HL-60 (cell line): ENCODE data around the gene ATP1A1.

Experiments
- GABPA ChIP-seq: IDR thresholded peaks from 2 replicates; pipeline ENCODE4 v1.6.1; 2012; ENCODE audit warnings: low read depth
- TF ChIP-seq, protein P1 (sequence below): IDR thresholded peaks from one replicate; pipeline ENCODE4 v1.5.1; 2011; ENCODE audit warnings: low read length, control low read depth, inconsistent platforms; ENCODE audit not compliant: insufficient read depth
- TF ChIP-seq, protein P2 (sequence below): IDR thresholded peaks from 2 replicates; pipeline ENCODE4 v1.6.1; 2012; ENCODE audit warnings: low read depth; ENCODE audit not compliant: insufficient replicate concordance

DNA sequence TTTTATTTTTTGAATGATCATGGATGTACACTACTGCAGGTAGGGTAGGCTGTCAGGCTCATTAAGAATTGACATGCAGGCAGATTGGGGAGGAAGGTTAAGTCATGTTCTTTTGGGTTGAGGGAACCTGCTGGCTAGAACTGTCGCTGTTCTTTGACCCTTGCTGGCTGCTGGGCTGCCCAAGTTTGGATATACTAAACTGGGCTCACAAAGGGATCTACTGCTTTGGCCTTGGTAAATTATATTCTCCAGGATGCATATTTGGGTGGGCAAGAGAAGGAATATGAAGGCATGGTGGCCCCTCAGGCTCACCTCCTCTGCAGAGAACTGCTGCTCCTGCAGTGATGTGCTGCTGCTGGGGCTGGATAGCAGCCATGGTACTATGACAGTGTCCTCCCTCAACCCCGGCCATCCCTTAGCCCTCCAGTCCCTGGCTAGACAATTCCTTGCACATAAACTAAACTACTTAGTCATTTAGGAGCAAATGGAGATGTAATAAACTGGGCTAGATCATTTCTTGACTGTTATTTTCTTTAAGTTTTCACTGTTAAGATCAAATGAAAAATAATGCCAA, 6.1 kb downstream of the ATP1A1 start:
- TF ChIP-seq, protein P1, sequence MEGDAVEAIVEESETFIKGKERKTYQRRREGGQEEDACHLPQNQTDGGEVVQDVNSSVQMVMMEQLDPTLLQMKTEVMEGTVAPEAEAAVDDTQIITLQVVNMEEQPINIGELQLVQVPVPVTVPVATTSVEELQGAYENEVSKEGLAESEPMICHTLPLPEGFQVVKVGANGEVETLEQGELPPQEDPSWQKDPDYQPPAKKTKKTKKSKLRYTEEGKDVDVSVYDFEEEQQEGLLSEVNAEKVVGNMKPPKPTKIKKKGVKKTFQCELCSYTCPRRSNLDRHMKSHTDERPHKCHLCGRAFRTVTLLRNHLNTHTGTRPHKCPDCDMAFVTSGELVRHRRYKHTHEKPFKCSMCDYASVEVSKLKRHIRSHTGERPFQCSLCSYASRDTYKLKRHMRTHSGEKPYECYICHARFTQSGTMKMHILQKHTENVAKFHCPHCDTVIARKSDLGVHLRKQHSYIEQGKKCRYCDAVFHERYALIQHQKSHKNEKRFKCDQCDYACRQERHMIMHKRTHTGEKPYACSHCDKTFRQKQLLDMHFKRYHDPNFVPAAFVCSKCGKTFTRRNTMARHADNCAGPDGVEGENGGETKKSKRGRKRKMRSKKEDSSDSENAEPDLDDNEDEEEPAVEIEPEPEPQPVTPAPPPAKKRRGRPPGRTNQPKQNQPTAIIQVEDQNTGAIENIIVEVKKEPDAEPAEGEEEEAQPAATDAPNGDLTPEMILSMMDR, result no peak
- TF ChIP-seq, protein P2, sequence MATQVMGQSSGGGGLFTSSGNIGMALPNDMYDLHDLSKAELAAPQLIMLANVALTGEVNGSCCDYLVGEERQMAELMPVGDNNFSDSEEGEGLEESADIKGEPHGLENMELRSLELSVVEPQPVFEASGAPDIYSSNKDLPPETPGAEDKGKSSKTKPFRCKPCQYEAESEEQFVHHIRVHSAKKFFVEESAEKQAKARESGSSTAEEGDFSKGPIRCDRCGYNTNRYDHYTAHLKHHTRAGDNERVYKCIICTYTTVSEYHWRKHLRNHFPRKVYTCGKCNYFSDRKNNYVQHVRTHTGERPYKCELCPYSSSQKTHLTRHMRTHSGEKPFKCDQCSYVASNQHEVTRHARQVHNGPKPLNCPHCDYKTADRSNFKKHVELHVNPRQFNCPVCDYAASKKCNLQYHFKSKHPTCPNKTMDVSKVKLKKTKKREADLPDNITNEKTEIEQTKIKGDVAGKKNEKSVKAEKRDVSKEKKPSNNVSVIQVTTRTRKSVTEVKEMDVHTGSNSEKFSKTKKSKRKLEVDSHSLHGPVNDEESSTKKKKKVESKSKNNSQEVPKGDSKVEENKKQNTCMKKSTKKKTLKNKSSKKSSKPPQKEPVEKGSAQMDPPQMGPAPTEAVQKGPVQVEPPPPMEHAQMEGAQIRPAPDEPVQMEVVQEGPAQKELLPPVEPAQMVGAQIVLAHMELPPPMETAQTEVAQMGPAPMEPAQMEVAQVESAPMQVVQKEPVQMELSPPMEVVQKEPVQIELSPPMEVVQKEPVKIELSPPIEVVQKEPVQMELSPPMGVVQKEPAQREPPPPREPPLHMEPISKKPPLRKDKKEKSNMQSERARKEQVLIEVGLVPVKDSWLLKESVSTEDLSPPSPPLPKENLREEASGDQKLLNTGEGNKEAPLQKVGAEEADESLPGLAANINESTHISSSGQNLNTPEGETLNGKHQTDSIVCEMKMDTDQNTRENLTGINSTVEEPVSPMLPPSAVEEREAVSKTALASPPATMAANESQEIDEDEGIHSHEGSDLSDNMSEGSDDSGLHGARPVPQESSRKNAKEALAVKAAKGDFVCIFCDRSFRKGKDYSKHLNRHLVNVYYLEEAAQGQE, result no peak
- no peak for TF ChIP-seq GABPA
